GM18951 (cell line): Measurements from ENCODE around the gene PCNT.

ENCODE experiments used
- POLR2A ChIP-seq: IDR thresholded peaks from 4 replicates; pipeline ENCODE4 v1.6.1; 2011; ENCODE audit warnings: mild to moderate bottlenecking; ENCODE audit not compliant: insufficient read length, insufficient read depth; ENCODE audit errors: extremely low read depth
- in situ Hi-C: fragments of 300-500 bp; cut with MboI; formaldehyde crosslinking; loops from one replicate; pipeline ENCODE4 v1.12.0; 2022; ENCODE audit warnings: low sequenced_read_pairs, mixed read lengths, inconsistent platforms; ENCODE audit not compliant: unreplicated experiment

Gene PCNT

DNA sequence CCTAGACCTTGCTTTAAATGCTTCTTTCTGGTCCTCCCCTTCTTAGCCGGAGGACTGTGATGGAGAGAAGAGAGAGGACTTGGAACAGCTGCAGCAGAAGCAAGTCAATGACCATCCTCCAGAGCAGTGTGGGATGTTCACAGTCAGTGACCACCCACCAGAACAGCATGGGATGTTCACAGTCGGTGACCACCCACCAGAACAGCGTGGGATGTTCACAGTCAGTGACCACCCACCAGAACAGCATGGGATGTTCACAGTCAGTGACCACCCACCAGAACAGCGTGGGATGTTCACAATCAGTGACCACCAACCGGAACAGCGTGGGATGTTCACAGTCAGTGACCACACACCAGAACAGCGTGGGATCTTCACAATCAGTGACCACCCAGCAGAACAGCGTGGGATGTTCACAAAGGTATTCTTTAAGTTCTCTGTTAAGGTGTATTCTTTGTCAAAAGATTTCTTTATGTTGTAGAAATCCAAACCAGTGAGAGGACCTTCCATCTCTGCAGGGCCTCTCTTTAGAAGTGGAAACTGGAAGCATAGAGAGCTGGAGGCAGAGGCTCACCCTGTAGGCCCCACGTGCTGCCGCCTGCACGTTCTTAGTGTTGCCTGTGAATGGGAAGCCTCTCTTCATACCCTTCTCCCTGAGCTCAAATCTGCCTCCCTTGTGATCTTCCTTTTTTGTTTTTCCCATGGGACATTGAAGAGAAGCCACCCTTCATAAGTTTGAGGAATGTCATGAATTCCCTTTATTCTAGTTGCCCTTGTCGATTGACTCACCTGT, 10.6 kb downstream of the PCNT start:
- no peak for TF ChIP-seq POLR2A
- in situ Hi-C loops: no loop called here

DNA sequence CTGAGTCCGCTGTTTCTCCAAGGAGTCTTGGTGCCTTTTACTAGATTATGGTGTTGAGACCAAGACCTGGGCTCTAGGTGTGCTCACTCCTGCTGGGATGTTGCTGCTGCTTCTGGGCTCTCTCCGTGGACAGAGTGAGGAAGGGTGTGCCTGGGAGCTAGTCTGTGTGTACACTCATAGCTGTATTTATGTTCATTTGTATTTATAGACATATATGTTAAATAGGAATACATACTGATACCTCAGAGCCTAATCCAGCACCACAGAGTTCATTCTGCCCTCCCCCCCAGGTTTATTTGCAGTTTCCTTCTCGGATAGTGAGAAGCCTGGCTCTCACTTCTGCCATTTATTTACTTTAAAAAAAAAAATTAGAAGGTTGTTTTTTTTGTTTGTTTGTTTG, 12.6 kb downstream of the PCNT start:
- no peak for TF ChIP-seq POLR2A
- in situ Hi-C loops: no loop called here

DNA sequence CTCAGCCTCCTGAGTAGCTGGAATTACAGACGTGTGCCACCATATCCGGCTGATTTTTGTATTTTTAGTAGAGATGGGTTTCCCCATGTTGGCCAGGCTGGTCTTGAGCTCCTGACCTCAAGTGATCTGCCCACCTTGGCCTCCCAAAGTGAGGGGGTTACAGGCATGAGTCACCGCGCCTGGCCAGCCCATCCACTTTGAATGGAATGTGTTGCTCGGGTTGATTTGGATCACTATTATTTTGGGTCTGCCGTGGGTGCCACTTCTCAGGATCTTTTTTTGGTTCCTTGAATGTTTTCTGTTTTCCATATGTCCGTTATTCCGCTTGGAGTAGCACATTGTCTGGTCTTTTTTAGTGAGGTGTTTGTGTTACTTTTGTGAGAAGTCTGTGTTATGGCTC, 17.0 kb downstream of the PCNT start:
- in situ Hi-C loops: no loop called here
- no peak for TF ChIP-seq POLR2A

DNA sequence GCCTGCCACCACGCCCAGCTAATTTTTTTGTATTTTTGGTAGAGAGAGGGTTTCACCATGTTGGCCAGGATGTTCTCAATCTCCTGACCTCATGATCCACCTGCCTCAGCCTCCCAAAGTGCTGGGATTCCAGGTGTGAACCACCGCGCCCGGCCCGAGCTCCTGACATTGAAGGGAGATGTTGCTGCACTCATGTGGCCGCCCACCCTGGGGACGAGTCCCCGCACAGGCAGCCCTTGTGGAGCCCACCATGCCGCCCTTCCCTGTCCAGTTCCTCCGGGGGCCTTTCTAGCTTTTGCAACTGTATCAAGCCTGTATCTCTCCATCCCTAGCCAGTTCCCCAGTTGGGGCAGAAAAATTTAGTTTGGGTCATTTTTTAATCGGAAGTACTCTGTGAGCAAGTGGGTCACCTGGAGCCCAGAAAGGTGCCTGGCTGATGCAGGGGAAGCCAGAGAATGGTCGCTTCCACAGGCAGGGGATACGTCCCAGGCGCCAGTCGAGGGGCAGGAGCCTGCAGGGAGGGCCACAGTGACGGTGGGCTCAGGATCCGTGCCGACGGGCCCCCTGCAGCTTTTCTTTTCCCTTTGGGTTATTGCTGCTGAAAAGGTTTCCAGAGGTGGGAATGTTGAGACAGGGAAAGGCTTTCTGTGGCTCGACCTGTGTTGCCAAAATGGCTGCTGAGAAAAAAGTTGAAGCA, 20.4 kb downstream of the PCNT start:
- in situ Hi-C loops: no loop called here
- TF ChIP-seq POLR2A: no peak

DNA sequence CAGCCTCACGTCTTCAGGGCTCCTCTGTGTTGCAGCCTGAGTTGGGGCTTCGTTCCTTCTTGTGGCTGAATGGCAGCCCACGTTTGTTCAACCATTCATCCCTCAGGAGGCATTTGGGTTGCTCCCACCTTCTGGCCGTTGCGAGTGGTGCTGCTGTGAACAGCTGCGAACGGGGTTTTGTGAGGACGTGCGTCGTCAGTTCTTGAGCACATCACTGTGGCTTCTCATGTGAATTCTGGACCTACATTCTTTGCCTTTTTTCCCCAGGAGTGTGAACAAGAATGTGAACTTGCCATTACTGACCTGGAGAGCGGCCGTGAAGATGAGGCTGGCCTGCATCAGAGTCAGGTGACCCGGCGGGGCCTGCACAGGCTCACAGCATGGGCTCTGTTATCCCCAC, 21.9 kb downstream of the PCNT start:
- TF ChIP-seq POLR2A: no peak
- in situ Hi-C loops: no loop called here

DNA sequence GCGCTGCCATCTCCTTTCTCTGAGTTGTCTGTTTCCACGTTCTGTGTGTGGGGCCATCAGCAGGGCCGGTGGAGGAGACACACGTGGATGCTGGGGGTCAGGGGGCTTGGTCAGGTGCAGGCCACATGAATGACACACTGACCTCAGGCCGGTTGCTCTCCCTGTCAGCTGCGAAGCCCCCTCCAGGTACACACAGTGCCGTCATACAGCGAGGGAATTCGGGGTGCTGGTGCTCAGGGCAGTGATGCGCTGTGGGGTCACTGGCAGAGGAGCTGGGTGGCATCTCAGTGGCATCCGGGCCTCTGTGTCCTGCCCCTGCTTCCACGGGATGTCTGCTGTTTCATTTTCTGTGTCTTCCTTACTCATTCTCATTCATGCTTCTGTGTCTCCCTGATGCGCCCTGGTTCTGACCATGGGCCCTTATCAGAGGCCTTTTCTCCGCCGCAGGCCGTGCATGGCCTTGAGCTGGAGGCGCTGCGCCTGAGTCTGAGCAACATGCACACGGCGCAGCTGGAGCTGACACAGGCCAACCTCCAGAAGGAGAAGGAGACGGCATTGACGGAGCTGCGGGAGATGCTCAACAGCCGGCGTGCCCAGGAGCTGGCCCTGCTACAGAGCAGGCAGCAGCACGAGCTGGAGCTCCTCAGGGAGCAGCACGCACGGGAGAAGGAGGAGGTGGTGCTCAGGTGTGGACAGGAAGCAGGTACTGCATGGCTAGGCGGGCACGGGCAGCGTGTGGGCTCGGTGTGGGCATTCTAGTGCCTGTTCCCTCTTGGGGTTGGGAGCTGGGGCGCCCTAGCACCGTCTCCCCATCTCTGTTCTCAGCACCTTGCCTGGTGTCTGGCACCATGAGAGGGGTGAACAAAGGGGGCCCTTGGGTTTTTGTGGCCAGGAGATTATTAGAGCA, 22.6 kb downstream of the PCNT start:
- in situ Hi-C loops: no loop called here
- TF ChIP-seq POLR2A: no peak

DNA sequence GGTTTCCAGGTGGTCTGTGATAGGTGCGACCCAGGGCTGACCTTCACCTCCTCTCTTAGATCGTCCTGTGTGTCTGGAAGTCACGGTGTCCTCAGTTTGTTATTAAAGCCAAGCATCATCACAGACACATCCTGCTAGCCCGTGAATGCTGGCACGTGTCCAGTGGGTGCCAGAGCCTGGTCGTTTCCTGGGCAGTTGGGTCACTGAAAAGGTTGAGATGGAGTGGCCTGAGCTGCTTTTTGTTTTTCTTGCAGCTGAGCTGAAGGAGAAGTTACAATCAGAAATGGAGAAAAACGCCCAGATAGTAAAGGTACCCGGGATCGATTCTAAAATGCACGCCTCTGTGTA, 23.2 kb downstream of the PCNT start:
- TF ChIP-seq POLR2A: no peak
- in situ Hi-C loops: no loop called here

DNA sequence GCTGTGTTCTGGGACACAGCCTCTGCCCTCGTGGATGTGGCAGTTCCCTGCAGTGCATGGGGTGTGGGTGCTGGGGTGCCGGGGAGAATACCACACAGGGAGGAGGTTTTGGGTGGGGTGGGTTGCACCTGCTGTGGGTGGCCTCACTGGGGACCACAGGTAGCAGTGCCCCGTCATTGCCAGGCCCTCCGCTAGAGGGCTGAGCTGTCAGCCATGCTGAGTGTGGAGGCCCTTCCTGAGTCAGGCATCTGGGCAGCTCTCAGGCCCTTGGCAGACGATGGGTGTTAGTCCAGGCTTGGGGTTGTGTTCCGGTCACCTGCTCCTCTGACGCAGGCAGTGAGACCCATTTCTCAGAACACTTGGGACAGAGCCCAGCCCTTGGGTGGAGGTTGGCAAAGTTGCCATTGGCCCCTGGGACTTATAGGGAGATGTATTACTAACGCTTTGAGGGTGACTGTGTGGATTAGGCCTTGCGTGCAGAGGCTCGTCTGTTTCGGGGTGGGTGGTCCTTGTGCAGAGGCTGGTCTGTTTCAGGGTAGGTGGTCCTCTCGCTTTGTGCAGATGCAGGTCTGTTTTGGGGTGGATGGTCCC, 23.9 kb downstream of the PCNT start:
- TF ChIP-seq POLR2A: no peak
- in situ Hi-C loops: no loop called here

DNA sequence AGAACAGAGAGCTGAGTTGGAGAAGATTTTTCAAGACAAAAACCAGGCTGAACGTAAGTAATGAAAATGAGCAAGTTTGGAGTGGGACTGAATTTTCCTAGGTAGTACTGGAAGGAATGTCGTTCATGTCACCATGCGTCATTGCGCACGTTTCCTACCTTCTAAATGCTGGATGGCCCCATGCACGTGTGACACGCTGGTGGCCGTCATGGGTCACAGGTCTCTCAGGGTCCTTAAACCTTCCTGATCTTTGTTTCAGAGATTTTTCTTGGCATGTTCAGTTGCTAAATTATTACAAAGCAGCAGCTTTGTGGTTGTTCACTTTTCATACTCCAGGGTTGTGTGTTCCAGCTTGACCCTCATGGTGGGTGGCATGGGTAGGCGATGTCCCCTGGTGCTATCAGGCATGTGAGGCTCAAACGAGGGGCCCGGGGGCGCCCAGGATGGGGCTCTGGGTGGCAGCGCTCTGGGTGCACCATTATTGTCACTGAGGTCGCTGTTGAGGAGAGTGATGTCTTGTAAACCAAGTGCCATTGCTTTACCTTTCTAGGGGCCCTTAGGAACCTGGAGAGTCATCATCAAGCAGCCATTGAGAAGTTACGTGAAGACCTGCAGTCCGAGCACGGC, 25.3 kb downstream of the PCNT start:
- no peak for TF ChIP-seq POLR2A
- in situ Hi-C loops: no loop called here

DNA sequence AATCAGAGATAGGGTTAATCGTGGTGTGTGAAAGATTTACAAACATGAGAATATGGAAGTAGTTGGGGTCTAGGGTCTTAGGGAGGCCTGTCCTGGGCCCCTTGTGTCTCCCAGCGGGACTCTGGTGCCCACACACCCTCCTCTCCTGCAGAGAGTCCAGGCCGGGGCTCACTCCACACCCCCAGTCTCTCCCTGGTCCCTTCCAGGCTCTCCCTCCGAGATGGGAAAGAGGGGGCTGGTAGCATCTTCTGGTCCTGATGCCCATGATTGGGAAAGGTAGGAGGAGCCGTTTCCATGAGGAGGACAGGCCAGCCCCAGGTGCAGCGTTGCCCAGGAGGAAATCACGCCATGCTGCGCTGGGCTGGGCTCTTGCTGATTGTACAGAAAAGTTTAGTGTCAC, 26.6 kb downstream of the PCNT start:
- in situ Hi-C loops: no loop called here
- TF ChIP-seq POLR2A: no peak

DNA sequence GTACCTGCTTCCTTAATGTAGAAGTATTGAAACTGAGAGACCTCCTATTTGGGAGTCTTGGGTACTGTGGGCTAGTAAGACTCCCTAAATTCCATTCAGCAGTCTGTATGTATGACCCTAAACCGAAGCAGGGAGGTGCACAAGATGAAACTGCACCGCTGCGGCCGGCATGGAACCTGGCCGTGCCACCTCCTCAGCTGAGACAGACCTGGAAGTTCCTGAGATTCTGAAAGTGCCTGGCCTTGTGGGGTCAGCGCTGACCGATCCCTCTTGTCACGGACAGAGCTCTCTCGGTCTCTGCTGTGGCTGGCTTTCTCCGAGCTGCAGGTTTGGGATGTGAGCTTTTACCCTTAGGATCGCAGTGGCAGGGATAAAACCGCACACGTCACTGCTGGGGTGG, 27.0 kb downstream of the PCNT start:
- TF ChIP-seq POLR2A: no peak
- in situ Hi-C loops: no loop called here

DNA sequence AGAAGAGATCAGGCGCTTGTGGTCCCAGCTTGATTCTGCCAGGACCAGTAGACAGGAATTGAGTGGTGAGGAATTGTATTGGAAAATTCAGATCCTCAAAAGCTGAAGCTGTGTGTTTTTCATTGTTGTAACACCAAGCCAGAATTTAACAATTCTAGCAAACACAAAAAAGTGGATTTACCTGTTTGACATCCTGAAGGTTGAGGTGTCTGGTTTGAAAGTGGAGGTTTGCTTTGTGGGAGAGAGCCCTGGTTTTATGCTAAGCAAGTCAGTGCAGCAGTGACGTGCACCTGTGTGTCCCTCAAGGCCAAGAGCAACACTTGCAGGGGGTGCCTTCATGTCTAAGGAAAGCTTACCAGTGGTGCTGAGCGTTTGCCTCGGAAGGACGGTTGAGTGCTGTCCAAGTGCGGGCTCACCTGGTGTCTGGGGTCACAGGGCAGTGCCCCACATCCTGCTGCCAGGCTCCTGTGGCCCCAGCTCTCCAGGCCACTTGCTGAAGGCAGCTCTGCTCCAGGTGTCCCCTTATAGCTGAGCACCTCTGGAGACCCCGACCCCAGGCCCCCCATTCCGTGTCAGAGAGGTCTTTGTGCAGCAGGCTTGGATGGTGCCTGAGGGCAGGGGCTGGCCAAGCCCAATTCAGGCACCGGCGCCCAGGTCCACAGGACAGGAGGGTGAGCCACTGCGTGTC, 27.7 kb downstream of the PCNT start:
- in situ Hi-C loops: no loop called here
- no peak for TF ChIP-seq POLR2A

DNA sequence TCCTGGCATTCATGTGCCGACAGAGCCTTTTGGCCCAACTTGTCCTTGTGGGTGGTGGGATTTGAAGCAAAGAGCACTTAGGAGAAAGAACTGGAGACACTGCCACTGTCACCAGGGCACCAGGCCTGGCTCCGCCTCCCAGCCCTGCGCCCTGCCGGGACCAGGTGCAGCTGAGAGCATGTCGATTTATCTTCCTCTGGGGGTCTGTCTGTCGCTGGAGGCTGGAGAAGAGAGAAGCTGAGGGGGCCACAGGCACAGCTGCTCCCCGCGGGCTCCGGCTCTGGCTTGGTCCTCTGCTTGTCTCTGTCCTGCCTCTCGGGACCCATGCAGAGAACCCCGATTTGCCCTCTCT, 28.2 kb downstream of the PCNT start:
- no peak for TF ChIP-seq POLR2A

DNA sequence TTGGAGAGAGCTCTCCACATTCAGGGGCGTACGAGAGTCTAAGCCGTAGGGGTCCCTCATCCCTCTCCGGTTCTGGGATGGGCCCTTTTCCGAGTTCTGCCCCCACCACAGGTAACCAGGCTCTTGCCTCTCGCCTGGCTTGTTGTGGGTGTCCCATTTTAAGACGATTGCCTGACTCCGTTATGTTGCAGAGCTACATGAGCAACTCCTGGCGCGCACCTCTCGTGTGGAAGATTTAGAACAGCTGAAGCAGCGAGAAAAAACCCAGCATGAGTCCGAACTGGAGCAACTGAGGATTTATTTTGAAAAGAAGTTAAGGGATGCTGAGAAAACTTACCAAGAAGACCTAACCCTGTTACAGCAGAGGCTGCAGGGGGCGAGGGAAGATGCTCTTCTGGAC, 29.0 kb downstream of the PCNT start:
- TF ChIP-seq POLR2A: no peak
- in situ Hi-C loops: no loop called here

More for the DNA sequence above, 28.2 kb downstream of the PCNT start:
- in situ Hi-C loops: no loop called here
